IMR-90 (cell line): Measurements from ENCODE around the gene MYO1A. TPM values are rescaled to one million over a fixed set of nuclear protein-coding genes. Genes with fewer than 3 reads are reported as not detected.

Experiments used
- ATAC-seq: fragments of 200-7000 bp; cut with Tn5 transposase; 2 replicates; pipeline ENCODE4 v1.9.1; 2020; ENCODE audit warnings: low read depth, mild to moderate bottlenecking, moderate library complexity
- BruUV-seq: library from RNA; stranded (reverse); fragments of 400-500 nt; replicated peaks from 2 replicates; lab custom pipeline; 2021; lab: Mats Ljungman, UMichigan
- CTCF ChIA-PET: fragments of 300-600 bp; formaldehyde crosslinking; extraction: SDS; loops from one replicate; lab custom pipeline; 2021; ENCODE audit warnings: antibody characterized with exemption; lab: Yijun Ruan, JAX
- POLR2A ChIA-PET: fragments of 300-600 bp; sonication (Branson Sonifier 250); formaldehyde crosslinking; loops from one replicate; lab custom pipeline; 2022; ENCODE audit warnings: antibody characterized with exemption; ENCODE audit not compliant: unreplicated experiment; lab: Charles Lee
- DNase-seq: peaks from one replicate; pipeline ENCODE4 v3.0.0; 2013
- H2AFZ ChIP-seq: replicated peaks from 2 replicates; pipeline ENCODE3; 2013; ENCODE audit warnings: low read length, mild to moderate bottlenecking; ENCODE audit not compliant: poor library complexity
- H2AK5ac ChIP-seq: 2 replicates; pipeline ENCODE4 v1.6.1; 2013; ENCODE audit warnings: low read depth, low read length, inconsistent platforms
- H2AK9ac ChIP-seq: replicated peaks from 2 replicates; pipeline ENCODE3; 2013; ENCODE audit warnings: mild to moderate bottlenecking, low read depth, low read length, moderate library complexity; ENCODE audit not compliant: poor library complexity
- H2BK120ac ChIP-seq: 2 replicates; pipeline ENCODE4 v1.6.1; 2013; ENCODE audit warnings: low read depth, low read length, inconsistent platforms
- H2BK15ac ChIP-seq: 3 replicates; pipeline ENCODE4 v1.6.1; 2013; ENCODE audit warnings: low read depth, low read length, inconsistent platforms
- H2BK20ac ChIP-seq: 2 replicates; pipeline ENCODE4 v1.6.1; 2013; ENCODE audit warnings: low read depth, mild to moderate bottlenecking, inconsistent platforms, low read length, moderate library complexity
- H2BK5ac ChIP-seq: 2 replicates; pipeline ENCODE4 v1.6.1; 2013; ENCODE audit warnings: mild to moderate bottlenecking, low read depth, low read length, inconsistent platforms; ENCODE audit not compliant: poor library complexity, severe bottlenecking
- H3K14ac ChIP-seq: replicated peaks from 2 replicates; pipeline ENCODE4 v1.6.1; 2013; ENCODE audit warnings: low read depth, low read length, inconsistent platforms
- H3K18ac ChIP-seq: 2 replicates; pipeline ENCODE4 v1.6.1; 2013; ENCODE audit warnings: low read depth, low read length, control low read depth
- H3K23ac ChIP-seq: 2 replicates; pipeline ENCODE4 v1.6.1; 2013; ENCODE audit warnings: low read depth, low read length, inconsistent platforms
- H3K27ac ChIP-seq: 2 replicates; pipeline ENCODE4 v1.5.1; 2013; ENCODE audit warnings: mild to moderate bottlenecking, control low read depth, low read length; ENCODE audit not compliant: insufficient read depth
- H3K27me3 ChIP-seq: 2 replicates; pipeline ENCODE4 v1.6.1; 2013; ENCODE audit warnings: low read length; ENCODE audit not compliant: control insufficient read depth, insufficient read depth
- H3K36me3 ChIP-seq: 2 replicates; pipeline ENCODE4 v1.6.1; 2013; ENCODE audit warnings: low read length, mixed read lengths; ENCODE audit not compliant: control insufficient read depth, insufficient read depth
- H3K4ac ChIP-seq: 2 replicates; pipeline ENCODE4 v1.6.1; 2013; ENCODE audit warnings: low read depth, low read length, inconsistent platforms
- H3K4me1 ChIP-seq: 2 replicates; pipeline ENCODE4 v1.6.1; 2013; ENCODE audit warnings: low read length, mixed read lengths; ENCODE audit not compliant: control insufficient read depth, insufficient read depth
- H3K4me2 ChIP-seq: 2 replicates; pipeline ENCODE4 v1.6.1; 2013; ENCODE audit warnings: low read depth, mild to moderate bottlenecking, control low read depth, low read length, moderate library complexity
- H3K4me3 ChIP-seq: 2 replicates; pipeline ENCODE4 v1.5.1; 2013; ENCODE audit warnings: low read depth, mild to moderate bottlenecking, control low read depth, low read length, moderate library complexity; ENCODE audit not compliant: insufficient read depth
- H3K56ac ChIP-seq: 2 replicates; pipeline ENCODE4 v1.6.1; 2013; ENCODE audit warnings: low read length, inconsistent platforms; ENCODE audit not compliant: insufficient read depth; ENCODE audit errors: extremely low read depth
- H3K79me1 ChIP-seq, 2 experiments: 2 replicates each; pipeline ENCODE4 v1.6.1; 2013; ENCODE audit warnings: low read length in 2 of 2, inconsistent platforms in 1 of 2, low read depth in 1 of 2
- H3K9ac ChIP-seq: 2 replicates; pipeline ENCODE4 v1.6.1; 2013; ENCODE audit warnings: low read depth, low read length, control low read depth
- H3K9me1 ChIP-seq: 2 replicates; pipeline ENCODE4 v1.6.1; 2013; ENCODE audit warnings: low read length, inconsistent platforms; ENCODE audit not compliant: insufficient read depth
- H3K9me3 ChIP-seq: 2 replicates; pipeline ENCODE4 v1.6.1; 2013; ENCODE audit warnings: low read length; ENCODE audit not compliant: control insufficient read depth, insufficient read depth
- H4K20me1 ChIP-seq: 2 replicates; pipeline ENCODE4 v1.6.1; 2013; ENCODE audit warnings: low read length, inconsistent platforms; ENCODE audit not compliant: insufficient read depth
- H4K5ac ChIP-seq: 2 replicates; pipeline ENCODE4 v1.6.1; 2013; ENCODE audit warnings: mild to moderate bottlenecking, low read depth, low read length, control low read depth
- H4K8ac ChIP-seq, 2 experiments: 2 replicates each; pipeline ENCODE4 v1.6.1; 2013; ENCODE audit warnings: low read depth in 2 of 2, low read length in 2 of 2, control low read depth in 1 of 2, inconsistent platforms in 1 of 2
- H4K91ac ChIP-seq: 2 replicates; pipeline ENCODE4 v1.6.1; 2013; ENCODE audit warnings: low read depth, low read length, inconsistent platforms; ENCODE audit not compliant: insufficient read depth
- MAZ ChIP-seq: IDR thresholded peaks from 2 replicates; pipeline ENCODE4 v1.6.1; 2012; ENCODE audit warnings: low read depth, mild to moderate bottlenecking, low read length, improper control_type of control experiment, moderate library complexity, borderline replicate concordance
- NFE2L2 ChIP-seq: fragments of 150-350 bp; IDR thresholded peaks from 2 replicates; pipeline ENCODE4 v1.6.1; 2016; ENCODE audit warnings: low read depth, mild to moderate bottlenecking, low read length
- WGBS, 2 experiments: methylation state at CpG; one replicate each; pipeline versions ENCODE4 v1.1.5 to v1.1.7; 2013; ENCODE audit warnings: missing lambda C conversion rate in 2 of 2; ENCODE audit not compliant: insufficient read length in 1 of 2; ENCODE audit errors: extremely low coverage in 2 of 2; 5-methylcytosine and 5-hydroxymethylcytosine counted together
- dilution Hi-C: fragments of 300-500 bp; cut with HindIII; formaldehyde crosslinking; loops from one replicate; pipeline ENCODE4 v1.14.3; 2018; ENCODE audit warnings: low sequenced_read_pairs; ENCODE audit not compliant: unreplicated experiment
- in situ Hi-C: fragments of 300-500 bp; cut with MboI; formaldehyde crosslinking; loops from 3 replicates; pipeline ENCODE4 v1.14.3; 2019; ENCODE audit warnings: low sequenced_read_pairs, inconsistent platforms, mixed read lengths
- intact Hi-C: fragments of 100-400 bp; cut with micrococcal nuclease; formaldehyde crosslinking; loops from 2 replicates; pipeline ENCODE4 v1.10.0; 2022
- polyA plus RNA-seq, 3 experiments: library from polyadenylated mRNA; depleted of rRNA; stranded (reverse); fragments of >200 nt; gene quantifications; 2 replicates each; pipeline ENCODE4 v1.2.3, GENCODE V29; 2012; ENCODE audit warnings: low replicate concordance in 1 of 3
- total RNA-seq: library from RNA; depleted of rRNA; stranded (reverse); fragments of >200 nt; gene quantifications from 2 replicates; pipeline ENCODE4 v1.2.3, GENCODE V29; 2012
- TF ChIP-seq, protein P1 (sequence below): fragments of 150-350 bp; IDR thresholded peaks from 2 replicates; pipeline ENCODE4 v1.6.1; 2017; ENCODE audit warnings: mild to moderate bottlenecking, antibody characterized with exemption, low read length, low read depth
- TF ChIP-seq, protein P2 (sequence below): fragments of 150-350 bp; IDR thresholded peaks from 2 replicates; pipeline ENCODE4 v1.6.1; 2016; ENCODE audit warnings: low read depth, mild to moderate bottlenecking, low read length, moderate library complexity, borderline replicate concordance

The MYO1A gene
- total and polyA plus RNA-seq, 2 of the 4 experiments (the other 2 are of a cell fraction) = under 0.01 TPM; not detected in 1

DNA sequence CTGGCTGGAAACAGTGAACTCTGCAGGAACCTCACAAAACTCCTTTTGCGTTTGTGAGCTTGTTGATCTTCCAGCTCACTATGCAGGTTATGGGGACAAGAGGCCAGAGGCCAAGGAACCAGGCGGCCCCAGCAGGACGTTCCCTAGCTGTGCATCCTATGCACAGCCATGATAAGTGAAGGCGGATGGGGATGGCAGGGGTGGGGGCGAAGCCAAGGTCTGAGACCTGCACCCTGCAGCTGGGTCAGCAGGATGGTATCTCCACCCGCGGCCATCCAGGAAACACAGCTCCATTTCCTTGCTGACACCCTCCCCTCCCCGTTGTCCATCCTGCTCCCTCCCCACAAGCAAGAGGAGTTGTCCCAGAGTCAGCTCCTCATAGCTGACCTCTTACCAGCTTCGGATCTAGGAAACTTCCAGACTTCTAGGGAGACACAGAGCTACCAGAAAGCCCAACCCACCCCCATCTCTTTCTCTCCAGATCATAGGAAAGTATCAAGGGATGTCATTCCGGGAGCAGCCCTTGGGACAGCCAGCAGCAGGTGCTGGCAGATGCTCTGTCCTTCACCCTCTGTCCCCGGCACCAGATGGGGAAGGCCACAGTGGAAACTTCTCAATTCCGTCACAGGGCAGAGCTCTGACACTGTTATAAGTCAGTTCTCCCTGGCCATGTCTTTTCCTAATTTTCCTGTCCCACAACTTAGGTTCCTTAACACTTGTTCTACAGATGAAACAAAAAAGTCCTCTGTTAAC lies 53.0 kb downstream of the MYO1A start (continued):
- TF ChIP-seq, protein P1, sequence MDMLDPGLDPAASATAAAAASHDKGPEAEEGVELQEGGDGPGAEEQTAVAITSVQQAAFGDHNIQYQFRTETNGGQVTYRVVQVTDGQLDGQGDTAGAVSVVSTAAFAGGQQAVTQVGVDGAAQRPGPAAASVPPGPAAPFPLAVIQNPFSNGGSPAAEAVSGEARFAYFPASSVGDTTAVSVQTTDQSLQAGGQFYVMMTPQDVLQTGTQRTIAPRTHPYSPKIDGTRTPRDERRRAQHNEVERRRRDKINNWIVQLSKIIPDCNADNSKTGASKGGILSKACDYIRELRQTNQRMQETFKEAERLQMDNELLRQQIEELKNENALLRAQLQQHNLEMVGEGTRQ = no peak

DNA sequence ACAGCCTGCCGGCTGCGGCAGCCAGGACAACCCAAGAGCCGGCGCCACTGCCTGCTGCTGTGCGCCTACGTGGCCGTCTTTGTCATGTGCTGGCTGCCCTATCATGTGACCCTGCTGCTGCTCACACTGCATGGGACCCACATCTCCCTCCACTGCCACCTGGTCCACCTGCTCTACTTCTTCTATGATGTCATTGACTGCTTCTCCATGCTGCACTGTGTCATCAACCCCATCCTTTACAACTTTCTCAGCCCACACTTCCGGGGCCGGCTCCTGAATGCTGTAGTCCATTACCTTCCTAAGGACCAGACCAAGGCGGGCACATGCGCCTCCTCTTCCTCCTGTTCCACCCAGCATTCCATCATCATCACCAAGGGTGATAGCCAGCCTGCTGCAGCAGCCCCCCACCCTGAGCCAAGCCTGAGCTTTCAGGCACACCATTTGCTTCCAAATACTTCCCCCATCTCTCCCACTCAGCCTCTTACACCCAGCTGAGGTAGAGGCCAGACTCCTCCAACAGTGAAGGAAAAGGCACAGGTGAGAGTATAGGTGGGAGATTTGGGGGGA lies 53.9 kb downstream of the MYO1A start:
- Histone ChIP-seq H4K20me1 (peaks cover 25% of the 10 kb centered on the region), H2AFZ (no peak overlapping the region), H3K4me3 (no peak overlapping the region), H3K79me1 (peaks cover 6 to 32% of the 10 kb centered on the region in 2 experiments; a peak in 3 of 4 replicates), H2AK5ac (no peak overlapping the region), H4K5ac (no peak overlapping the region), H3K9me3 (no peaks in the 10 kb centered on the region), H3K56ac (no peak overlapping the region), H3K27ac (no peak overlapping the region), H3K4me2 (no peak overlapping the region), H4K8ac (no peak overlapping the region), H3K27me3 (no peaks in the 10 kb centered on the region), H3K9me1 (peaks cover 13% of the 10 kb centered on the region), H3K36me3 (peaks cover 23% of the 10 kb centered on the region), H2BK120ac (no peak overlapping the region), H2BK5ac (no peak overlapping the region), H3K4me1 (no peaks in the 10 kb centered on the region; the same call in 1 of the 2 replicates), H2BK20ac (no peak overlapping the region), H3K9ac (no peak overlapping the region), H2AK9ac (no peak overlapping the region), H3K23ac (no peak overlapping the region), H3K18ac (no peak overlapping the region), H3K14ac (no peak overlapping the region), H2BK15ac (no peak overlapping the region), H3K4ac (no peak overlapping the region), H4K91ac (no peak overlapping the region)
- WGBS, 2 experiments = 100% methylated on average over 9 of the region's 11 CpGs; no CpG with 5 or more reads in 1 of the 2 experiments
- dilution Hi-C loops = no loop called here
- TF ChIP-seq, protein P2, sequence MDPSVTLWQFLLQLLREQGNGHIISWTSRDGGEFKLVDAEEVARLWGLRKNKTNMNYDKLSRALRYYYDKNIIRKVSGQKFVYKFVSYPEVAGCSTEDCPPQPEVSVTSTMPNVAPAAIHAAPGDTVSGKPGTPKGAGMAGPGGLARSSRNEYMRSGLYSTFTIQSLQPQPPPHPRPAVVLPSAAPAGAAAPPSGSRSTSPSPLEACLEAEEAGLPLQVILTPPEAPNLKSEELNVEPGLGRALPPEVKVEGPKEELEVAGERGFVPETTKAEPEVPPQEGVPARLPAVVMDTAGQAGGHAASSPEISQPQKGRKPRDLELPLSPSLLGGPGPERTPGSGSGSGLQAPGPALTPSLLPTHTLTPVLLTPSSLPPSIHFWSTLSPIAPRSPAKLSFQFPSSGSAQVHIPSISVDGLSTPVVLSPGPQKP = no peak
- TF ChIP-seq NFE2L2 = no peak
- TF ChIP-seq MAZ = no peak
- POLR2A ChIA-PET = no interaction called here
- CTCF ChIA-PET = no interaction called here
- DNase-seq (no peak), ATAC-seq (no peak)
- in situ Hi-C loops = loop anchor here (25.0 kb wide), 1 partner anchor 484 kb away; the partner anchor contains the start of gene RBMS2
- intact Hi-C loops = no loop called here
- BruUV-seq = no TSS peak
